Posterior vena cava (tissue), 2 donors: ENCODE data around the gene CSF3R. TPM values are rescaled to one million over a fixed set of nuclear protein-coding genes. Genes with fewer than 3 reads are reported as not detected.
"Not testable (repeated sequence)": the region's sequence is repeated elsewhere in the genome, so short reads cannot be mapped to it uniquely, and the experiment has no call there.

Experiments used
- DNase-seq: peaks from one replicate; pipeline ENCODE4 v3.0.0-alpha.2; 2020; ENCODE audit warnings: low spot score
- intact Hi-C, 2 donors: fragments of 100-400 bp; cut with DNase I; formaldehyde crosslinking; loops; one replicate each; pipeline versions ENCODE4 v1.14.1 to v1.14.2; 2022 to 2023
- total RNA-seq, 2 donors: library from RNA; stranded (reverse); fragmentation: NEBNext Ultra II Directional; extraction: Animal tissue kit (Norgen Biotek cat#: 25700); gene quantifications; one replicate each; pipeline ENCODE4 v1.2.1, GENCODE V29; 2021
- donor health status: DM: yes; HTN: yes; CAD: no.
- donor health status: DM: yes; HTN: yes; CAD: no.

CSF3R gene
- total RNA-seq, 2 donors from 2014 or later: 19.6 to 33.4 TPM

GRCh38 chr1:36487906-36488305, 5.2 kb upstream of the CSF3R start:
- intact Hi-C loops: no loop called here
- DNase-seq: no peak

GRCh38 chr1:36487336-36487725, 4.6 kb upstream of the CSF3R start:
- DNase-seq, intact Hi-C loops: not testable (repeated sequence)

GRCh38 chr1:36486439-36487335, 4.0 kb upstream of the CSF3R start:
- intact Hi-C loops: no loop called here
- DNase-seq: peak; percentile 87

- intact Hi-C loops: no loop called here
- no peak for DNase-seq
Observed at GRCh38 chr1:36486093-36486438, 3.4 kb upstream of the CSF3R start.

- no peak for DNase-seq
- intact Hi-C loops: no loop called here
Observed at GRCh38 chr1:36484099-36484498, 1.4 kb upstream of the CSF3R start.

GRCh38 chr1:36481771-36482723, 666 bp downstream of the CSF3R start:
- DNase-seq: no peak

GRCh38 chr1:36481091-36481490, 1.6 kb downstream of the CSF3R start:
- intact Hi-C loops: no loop called here
- DNase-seq: no peak

More at GRCh38 chr1:36481771-36482723, 666 bp downstream of the CSF3R start:
- intact Hi-C loops: no loop called here

GRCh38 chr1:36480161-36480560, 2.6 kb downstream of the CSF3R start:
- DNase-seq: no peak
- intact Hi-C loops: no loop called here

GRCh38 chr1:36479505-36480051, 3.1 kb downstream of the CSF3R start:
- DNase-seq: no peak
- intact Hi-C loops: no loop called here

- intact Hi-C loops: not testable (repeated sequence)
Observed at GRCh38 chr1:36477615-36478014, 5.1 kb downstream of the CSF3R start.

GRCh38 chr1:36476945-36477344, 5.8 kb downstream of the CSF3R start:
- intact Hi-C loops: no loop called here
- DNase-seq: no peak

More at GRCh38 chr1:36477615-36478014, 5.1 kb downstream of the CSF3R start:
- DNase-seq: not testable (repeated sequence)

- no peak for DNase-seq
- intact Hi-C loops: no loop called here
Observed at GRCh38 chr1:36475910-36476604, 6.7 kb downstream of the CSF3R start.

- intact Hi-C loops: no loop called here
- DNase-seq: no peak
Observed at GRCh38 chr1:36475341-36475740, 7.4 kb downstream of the CSF3R start.

- intact Hi-C loops: loop anchor here in 1 of 2 donors (5.0 kb wide), 1 partner anchor 1025 kb away; no protein-coding TSS in a partner anchor
Observed at GRCh38 chr1:36472656-36473055, 10.1 kb downstream of the CSF3R start.

GRCh38 chr1:36471830-36472641, 10.7 kb downstream of the CSF3R start:
- no peak for DNase-seq
- intact Hi-C loops: loop anchor here in 1 of 2 donors (5.0 kb wide), 1 partner anchor 1025 kb away; no protein-coding TSS in a partner anchor

More at GRCh38 chr1:36472656-36473055, 10.1 kb downstream of the CSF3R start:
- no peak for DNase-seq

- DNase-seq: no peak
- intact Hi-C loops: no loop called here
Observed at GRCh38 chr1:36469163-36469562, 13.6 kb downstream of the CSF3R start.

- no peak for DNase-seq
- intact Hi-C loops: no loop called here
Observed at GRCh38 chr1:36467700-36468455, 14.8 kb downstream of the CSF3R start.

GRCh38 chr1:36467027-36467410, 15.7 kb downstream of the CSF3R start:
- intact Hi-C loops: no loop called here
- no peak for DNase-seq
